Measurements from ENCODE around the gene MYO9B.

Gene MYO9B

DNA sequence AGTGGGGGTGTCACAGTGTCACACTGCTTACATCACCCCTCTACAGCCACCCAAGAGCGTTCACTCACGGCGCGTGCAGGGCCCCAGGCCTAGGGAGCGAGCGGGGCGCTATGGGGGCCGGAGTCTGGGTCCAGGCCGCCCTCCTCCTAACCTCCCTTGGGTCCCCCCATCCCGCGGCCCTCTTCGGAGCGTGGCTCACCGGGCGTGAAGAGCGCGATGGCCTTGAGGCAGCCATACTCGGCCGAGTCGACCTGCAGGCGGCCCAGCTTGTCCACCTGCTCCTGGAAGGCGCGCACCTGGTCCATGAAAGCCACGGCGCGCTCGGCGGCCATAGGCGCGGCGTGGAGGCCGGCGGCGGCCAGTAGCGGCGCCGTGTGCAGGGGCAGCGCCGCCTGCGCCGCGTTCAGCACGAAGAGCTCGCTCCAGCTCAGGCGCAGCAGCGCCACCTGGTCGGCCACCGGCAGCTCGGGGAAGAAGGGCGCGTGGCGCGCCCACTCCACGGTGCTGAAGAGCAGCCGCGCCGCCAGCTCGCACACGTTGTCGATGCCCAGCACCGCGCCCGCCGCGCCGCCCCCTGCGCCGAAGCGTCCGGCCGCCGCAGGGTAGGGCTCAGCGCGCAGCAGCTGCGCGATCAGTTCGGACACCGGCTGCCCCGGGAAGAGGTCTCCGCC, 159.9 kb downstream of the MYO9B start:
- Mint-ChIP-seq H3K4me1 (peaks cover 15% of the 10 kb centered on the region), H3K27ac (peak overlapping the region; percentile 80), H3K27me3 (no peaks in the 10 kb centered on the region), H3K4me3 (peak overlapping the region; percentile 84), H3K36me3 (no peaks in the 10 kb centered on the region), H3K9me3 (no peaks in the 10 kb centered on the region)

DNA sequence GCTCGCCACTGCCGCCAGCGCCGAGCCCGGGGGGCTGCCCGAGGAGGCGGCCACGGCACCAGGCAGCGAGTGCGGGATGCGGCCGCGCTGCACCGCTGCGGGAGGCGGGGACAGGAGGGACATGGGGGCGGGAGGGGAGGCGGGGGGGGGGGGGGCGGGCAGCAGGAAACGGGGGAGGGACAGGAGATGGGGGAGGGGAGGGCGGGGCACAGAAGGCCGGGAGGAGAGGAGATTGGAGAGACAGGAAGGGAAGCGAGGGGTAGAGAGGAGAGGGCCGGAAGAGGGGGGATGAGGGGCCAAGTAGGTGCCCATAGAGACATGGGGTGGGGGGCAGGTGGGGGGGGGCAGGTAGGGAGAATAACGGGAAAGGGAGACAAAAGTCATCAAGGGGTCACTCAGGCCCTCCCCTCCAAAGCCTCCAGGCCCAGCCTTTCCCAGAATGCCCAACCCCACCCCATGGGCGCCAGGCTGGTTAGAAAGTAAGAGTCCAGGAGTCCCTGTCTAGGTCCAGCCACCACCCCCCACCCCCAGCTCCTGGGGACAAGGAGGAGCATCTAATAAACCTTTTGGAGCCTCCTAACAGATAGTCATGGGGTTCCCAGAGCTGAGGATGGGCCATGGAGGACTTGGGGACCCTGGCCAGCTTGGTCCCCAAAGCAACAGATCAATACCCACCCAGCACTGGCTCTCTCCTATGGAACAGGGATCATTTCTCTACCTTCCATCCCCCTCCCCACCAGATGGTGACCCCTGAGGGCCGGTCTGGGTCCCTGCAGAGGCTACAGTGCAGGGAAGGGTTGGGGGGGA, 160.6 kb downstream of the MYO9B start:
- H3K9me3 Mint-ChIP-seq: no peaks in the 10 kb centered on the region
- peaks cover 15% of the 10 kb centered on the region for H3K4me1 Mint-ChIP-seq
- peak overlapping the region; percentile 57 for H3K4me3 Mint-ChIP-seq
- no peaks in the 10 kb centered on the region for H3K36me3 Mint-ChIP-seq
- no peaks in the 10 kb centered on the region for H3K27me3 Mint-ChIP-seq
- no peak overlapping the region for H3K27ac Mint-ChIP-seq

DNA sequence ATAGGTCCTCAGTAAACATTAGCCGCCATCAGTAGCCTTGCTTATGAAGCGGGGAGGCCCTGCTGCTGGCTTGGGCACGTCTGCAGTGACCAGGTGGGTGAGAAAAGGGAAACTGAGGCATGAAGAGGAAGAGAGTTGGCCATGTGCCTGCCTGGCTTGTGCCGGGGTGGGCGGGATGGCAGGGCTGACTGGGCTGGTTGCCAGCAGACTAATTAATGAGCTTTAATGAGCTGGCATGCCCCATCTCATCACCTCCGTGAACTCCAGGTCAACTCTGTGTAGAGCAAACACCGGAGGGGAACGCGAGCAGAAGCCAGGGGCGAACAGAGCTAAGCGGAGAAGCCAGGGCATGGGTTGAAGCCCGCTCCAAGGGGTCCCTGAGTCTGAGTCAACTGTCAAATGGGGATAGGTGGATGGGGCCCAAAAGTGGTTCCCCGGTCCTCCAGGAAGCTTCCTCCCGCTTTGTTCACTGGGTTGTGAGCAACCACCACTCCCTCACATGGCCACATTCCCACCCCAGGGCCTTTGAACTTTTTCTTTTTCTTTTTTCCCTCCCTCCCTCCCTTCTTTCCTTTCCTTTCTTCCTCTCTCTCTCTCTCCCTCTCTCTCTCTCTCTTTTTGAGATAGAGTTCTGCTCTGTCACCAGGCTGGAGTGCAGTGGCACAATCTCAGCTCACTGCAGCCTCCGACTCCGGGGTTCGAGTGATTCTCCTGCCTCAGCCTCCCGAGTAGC, 161.4 kb downstream of the MYO9B start:
- Mint-ChIP-seq H3K27me3 (no peaks in the 10 kb centered on the region), H3K4me3 (peak overlapping the region; percentile 57), H3K4me1 (peaks cover 15% of the 10 kb centered on the region), H3K9me3 (no peaks in the 10 kb centered on the region), H3K36me3 (no peaks in the 10 kb centered on the region), H3K27ac (no peak overlapping the region)

DNA sequence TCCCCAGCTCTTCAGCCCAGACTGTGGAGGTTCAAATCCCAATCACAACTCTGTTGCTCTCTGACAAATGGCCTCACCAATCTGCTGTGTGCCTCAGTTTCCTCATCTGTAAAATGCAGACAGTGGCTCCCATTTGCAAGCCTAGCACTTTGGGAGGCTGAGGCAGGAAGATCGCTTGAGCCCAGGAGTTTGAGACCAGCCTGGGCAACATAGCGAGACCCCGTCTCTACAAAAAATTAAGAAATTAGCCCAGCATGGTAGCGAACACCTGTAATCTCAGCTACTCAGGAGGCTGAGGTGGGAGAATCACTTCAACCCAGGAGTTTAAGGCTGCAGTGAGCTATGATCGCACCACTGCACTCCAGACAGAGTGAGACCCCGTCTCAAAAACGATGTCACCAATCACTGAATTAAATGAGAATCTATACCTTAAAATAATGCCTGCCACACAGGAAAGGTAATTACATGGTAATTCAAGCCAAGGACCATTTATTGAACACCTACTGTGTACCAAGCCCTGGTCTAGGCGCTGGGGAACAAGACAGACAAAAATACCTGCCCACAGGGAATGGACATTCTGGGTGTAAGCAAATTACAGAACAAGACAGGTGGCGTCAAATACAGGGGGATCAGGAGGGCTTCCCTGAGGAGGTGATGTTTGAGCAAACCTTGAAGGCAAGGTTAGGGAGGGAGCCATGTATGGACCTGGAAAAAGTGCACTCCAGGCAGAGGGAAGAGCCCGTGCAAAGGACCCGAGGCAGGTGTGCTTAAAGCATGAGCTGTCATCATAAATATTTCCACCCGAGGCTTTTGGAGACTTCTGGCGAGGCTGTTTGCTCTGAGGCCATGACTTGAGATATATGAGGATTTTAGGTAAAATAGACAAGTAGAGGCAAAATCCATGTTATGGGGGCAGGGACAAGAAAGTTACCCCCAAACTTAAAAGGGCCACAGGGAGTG, 162.4 kb downstream of the MYO9B start:
- H3K27me3 Mint-ChIP-seq: no peaks in the 10 kb centered on the region
- peaks cover 15% of the 10 kb centered on the region for H3K4me1 Mint-ChIP-seq
- no peaks in the 10 kb centered on the region for H3K9me3 Mint-ChIP-seq
- peak overlapping the region; percentile 58 for H3K4me3 Mint-ChIP-seq
- no peaks in the 10 kb centered on the region for H3K36me3 Mint-ChIP-seq
- H3K27ac Mint-ChIP-seq: no peak overlapping the region

DNA sequence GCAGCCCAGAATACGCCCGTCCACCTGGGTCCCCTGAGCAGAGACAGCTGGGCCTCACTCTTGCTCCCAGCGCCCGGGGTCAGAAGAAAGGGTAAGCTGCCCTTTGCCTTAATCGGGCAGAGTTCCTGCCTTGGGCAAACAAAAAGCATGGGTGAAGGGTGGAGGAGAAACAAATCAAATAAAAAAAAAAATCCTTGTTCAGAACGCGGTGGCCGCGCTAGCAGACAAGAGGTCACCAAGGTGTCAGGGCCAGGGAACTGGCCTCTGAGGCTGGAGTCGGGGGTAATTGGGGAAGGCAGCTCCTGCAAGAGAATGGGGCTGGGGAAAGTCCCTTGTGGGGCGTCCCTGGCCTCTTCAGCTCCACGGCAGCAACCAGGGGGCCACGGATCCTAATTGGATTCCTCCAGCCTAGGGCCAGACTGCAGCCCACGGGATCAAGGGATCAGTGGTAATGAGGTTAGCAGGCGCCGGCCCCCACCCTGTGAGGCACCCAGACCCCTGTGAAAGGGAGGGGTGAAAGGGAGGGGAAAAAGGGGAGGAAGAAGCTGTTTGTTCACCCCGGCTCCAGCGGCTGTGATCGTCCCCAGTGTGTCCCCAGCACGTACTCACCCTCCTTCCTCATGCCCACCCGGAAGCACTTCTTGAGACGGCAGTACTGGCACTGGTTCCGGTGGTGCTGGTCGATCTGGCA, 164.6 kb downstream of the MYO9B start:
- H3K27ac Mint-ChIP-seq: no peak overlapping the region

DNA sequence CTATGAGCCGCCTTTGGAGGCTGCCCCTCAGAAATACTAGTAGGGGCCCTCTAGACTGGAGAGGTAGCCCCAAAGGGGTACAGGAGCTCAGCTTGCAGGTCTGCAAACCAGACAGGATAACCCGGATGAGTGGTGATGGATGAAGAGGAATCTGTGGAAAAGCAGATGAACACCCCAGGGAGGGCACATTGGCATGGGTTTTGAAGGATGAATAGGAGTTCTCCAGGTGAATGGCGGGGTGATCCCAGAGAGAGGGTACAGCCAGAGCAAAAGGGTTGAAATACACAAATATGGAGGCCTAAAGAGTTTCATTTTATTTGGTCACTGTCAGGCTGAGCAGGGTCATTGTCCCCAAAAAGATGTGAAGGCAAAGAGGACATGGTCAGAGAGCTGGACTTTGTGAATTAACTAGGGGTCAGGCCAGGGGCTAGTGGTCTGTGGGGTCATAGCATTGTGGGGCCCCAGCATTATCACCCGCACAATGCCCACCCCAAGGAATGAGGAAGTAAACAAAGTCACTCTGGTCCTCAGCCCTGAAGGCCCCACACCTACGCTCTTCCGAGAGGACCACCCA, 165.3 kb downstream of the MYO9B start:
- H3K27me3 Mint-ChIP-seq: no peaks in the 10 kb centered on the region
- H3K27ac Mint-ChIP-seq: no peak overlapping the region
- no peak overlapping the region for H3K4me3 Mint-ChIP-seq

More for the DNA sequence above, 164.6 kb downstream of the MYO9B start:
- no peaks in the 10 kb centered on the region for H3K27me3 Mint-ChIP-seq
- H3K4me1 Mint-ChIP-seq: peaks cover 3% of the 10 kb centered on the region
- H3K4me3 Mint-ChIP-seq: no peak overlapping the region
- H3K36me3 Mint-ChIP-seq: no peaks in the 10 kb centered on the region
- no peaks in the 10 kb centered on the region for H3K9me3 Mint-ChIP-seq

DNA sequence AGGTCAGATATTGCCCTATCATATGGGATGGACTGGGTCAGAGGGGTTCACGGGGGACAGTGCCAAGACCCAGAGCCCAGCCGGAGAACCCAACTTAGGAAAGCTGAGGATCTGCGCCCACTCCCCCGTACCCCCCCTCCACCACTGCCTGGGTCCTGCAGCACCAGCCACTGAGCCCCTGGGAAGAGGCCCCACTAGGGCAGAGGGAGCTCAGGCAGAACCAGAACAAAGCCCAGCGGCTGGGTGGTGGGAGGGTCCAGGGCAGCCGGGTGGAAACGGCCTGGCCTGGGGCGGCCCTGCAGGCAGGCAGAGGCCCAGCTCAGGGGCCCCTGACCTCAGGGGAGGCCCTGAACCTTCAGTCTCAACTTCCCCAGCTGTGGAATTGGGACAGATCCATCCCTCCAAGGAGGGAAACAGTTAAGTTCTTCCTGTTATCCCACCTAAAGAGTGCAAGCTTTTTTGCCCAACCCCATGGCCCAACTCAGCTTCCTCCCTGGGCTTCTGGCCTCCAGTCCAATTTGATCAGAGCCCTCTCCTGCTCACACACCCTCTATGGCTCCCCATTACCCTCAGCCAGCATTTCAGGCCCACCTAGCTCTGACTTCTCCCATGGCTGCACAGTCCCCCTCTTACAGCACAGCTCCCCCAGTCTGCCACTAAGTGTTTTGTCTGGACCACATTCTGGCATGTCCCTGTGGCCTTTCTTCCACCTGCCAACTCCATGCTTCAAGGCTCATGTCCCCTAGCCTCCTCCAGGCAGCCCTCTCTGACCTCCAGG, 167.0 kb downstream of the MYO9B start:
- Mint-ChIP-seq H3K4me3 (no peak overlapping the region), H3K27ac (no peak overlapping the region)

More for the DNA sequence above, 165.3 kb downstream of the MYO9B start:
- Mint-ChIP-seq H3K9me3 (no peaks in the 10 kb centered on the region), H3K4me1 (peaks cover 3% of the 10 kb centered on the region), H3K36me3 (no peaks in the 10 kb centered on the region)

DNA sequence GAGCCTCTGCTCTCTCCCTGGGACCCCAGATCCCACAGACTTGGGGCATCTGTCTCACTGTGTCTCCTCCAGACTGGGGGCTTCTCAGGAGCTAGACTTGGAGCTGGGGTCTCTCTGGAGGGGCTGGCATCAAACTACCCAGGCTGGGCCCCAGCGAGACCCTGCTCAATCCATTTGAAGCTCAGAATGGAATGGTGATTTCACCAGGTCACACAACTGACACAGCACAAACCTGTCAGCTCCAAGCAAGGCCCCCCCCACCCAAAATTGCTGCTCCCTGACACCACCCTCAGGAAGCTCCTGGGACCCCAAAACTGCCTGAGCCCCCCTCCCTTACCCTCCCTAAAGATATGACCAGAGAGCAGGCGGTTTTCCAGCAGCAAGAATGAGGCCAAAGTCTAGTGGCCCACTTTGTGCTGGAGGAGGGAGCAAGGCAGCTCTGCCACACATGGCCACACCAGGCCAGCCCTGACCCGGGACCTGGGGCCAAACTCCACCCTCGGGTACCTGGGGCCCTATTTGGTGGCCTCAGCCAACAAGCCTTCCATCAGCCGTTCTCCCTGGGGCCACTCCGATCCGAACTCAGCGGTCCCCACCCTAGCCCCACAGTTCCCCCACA, 167.7 kb downstream of the MYO9B start:
- no peaks in the 10 kb centered on the region for H3K36me3 Mint-ChIP-seq
- no peaks in the 10 kb centered on the region for H3K27me3 Mint-ChIP-seq
- H3K4me3 Mint-ChIP-seq: no peak overlapping the region
- H3K27ac Mint-ChIP-seq: no peak overlapping the region
- peaks cover 6% of the 10 kb centered on the region for H3K4me1 Mint-ChIP-seq
- H3K9me3 Mint-ChIP-seq: no peaks in the 10 kb centered on the region

More for the DNA sequence above, 167.0 kb downstream of the MYO9B start:
- peaks cover 9% of the 10 kb centered on the region for H3K4me1 Mint-ChIP-seq
- H3K36me3 Mint-ChIP-seq: no peaks in the 10 kb centered on the region
- H3K27me3 Mint-ChIP-seq: no peaks in the 10 kb centered on the region
- H3K9me3 Mint-ChIP-seq: no peaks in the 10 kb centered on the region

DNA sequence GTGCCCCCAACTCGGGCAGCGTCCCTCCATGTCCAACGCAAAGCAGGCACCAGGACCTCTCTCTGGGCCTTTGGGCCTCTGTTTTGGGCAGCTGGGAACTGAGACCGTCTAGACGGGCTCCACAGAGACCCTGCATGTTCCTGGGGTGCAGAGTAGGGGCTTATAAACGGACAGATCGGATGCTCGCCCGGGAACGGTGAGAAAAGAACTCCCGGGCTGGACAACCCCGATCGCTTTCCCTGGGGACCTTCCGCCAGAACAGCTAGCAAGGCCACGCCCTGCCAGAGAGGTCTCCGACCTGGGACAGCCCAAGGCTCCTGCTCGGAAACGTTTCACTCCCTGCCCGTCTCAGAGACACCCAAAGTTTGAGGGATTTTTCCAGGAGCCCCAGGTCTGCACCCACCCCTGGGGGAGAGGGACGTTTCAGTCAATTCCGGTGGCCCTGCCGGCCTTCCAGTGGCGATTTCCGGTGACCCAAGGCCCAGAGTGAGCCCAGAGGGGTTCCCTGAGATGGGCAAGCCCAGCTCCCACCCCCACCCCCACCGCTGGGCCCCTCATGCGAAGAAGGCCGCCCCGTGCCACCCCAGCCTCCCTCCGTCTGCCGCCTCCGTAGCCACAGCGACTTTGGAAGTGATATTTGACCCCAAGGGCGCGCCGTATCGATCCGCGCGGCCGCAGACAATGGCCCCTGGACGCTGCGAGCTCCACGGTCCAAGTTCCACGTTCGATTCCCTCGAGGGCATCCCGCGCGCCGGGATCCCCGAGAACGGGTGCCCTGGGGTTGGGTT, 168.4 kb downstream of the MYO9B start:
- peak overlapping the region; percentile 64 for H3K4me3 Mint-ChIP-seq
- H3K4me1 Mint-ChIP-seq: peaks cover 6% of the 10 kb centered on the region
- H3K27ac Mint-ChIP-seq: no peak overlapping the region
- H3K27me3 Mint-ChIP-seq: no peaks in the 10 kb centered on the region
- H3K9me3 Mint-ChIP-seq: no peaks in the 10 kb centered on the region
- H3K36me3 Mint-ChIP-seq: no peaks in the 10 kb centered on the region

DNA sequence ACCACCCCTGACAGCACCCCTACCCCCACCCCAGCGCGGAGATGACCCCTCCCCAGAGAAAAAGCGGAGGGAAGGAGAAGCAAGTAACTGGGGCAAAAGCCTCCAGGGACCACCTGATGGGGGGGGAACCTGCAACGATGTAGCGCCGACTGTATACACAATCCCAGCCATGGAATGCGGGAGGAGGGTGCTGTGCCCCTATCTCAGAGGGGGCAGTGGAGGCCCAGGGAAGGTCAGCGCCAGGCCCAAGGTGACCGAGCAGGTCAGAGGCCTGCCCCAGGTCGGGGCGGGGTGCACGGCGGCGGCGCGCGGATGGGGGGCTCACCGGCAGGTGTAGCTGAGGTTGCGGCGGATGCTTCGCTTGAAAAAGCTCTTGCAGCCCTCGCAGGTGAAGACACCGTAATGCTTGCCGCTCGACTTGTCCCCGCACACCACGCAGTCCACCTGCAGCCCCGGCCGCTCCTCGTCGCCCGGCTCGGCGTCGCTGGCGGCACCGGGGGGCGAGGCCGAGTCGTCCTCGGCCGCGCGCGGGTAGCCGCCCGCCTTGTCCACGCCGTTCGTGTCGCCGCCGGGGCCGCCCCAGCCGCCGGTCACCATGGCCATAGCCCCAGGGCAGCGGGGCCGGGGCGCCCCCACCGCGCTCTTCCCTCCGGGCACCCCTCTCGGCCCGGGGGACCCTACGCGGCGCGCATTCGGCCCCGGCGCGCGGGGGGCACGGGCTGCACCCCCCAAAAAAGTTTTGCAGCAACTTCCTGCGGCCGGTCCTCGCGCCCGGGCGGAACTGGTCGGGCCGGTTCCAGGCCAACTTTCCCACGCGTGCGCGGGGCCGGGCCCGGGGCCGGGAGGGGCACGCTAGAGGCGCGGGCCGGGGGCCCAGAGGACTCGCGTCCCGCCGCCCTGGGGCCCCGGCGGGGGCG, 169.3 kb downstream of the MYO9B start:
- H3K4me1 Mint-ChIP-seq: peaks cover 6% of the 10 kb centered on the region
- H3K27ac Mint-ChIP-seq: no peak overlapping the region
- no peaks in the 10 kb centered on the region for H3K9me3 Mint-ChIP-seq
- peak overlapping the region; percentile 64 for H3K4me3 Mint-ChIP-seq
- H3K27me3 Mint-ChIP-seq: no peaks in the 10 kb centered on the region
- no peaks in the 10 kb centered on the region for H3K36me3 Mint-ChIP-seq

DNA sequence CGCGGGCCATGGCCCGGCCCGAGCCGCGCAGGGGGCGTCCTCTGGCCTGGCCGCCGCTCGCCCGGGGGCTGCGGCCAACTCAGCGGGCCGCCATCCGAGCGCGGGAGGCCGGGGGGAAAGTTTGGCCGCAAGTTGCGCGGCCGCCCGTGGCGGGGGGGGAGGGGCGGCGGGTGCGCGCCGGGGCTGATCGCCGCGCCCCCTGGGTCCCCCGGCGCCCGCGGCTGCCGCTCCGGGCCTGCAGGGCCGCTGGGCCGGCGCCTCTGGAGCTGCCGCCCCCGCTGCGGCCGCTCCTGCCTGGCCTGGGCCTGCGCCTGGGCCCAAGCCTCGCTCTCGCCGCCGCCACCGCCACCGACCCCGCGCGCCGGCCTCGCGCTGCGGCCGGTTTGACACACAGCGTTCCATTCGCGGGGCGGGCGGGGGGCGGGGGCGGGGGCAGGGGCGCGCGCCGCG, 170.0 kb downstream of the MYO9B start, which contains the start of gene NR2F6:
TSS of gene NR2F6 (minus strand) at position 385 of the 450 bp plus-strand sequence. CDS start 699 bp downstream, outside the sequence.
- Mint-ChIP-seq H3K27me3 (no peaks in the 10 kb centered on the region), H3K4me3 (peak within 1 kb of the TSS; percentile 85), H3K36me3 (no peaks in the 10 kb centered on the region), H3K9me3 (no peaks in the 10 kb centered on the region), H3K27ac (no peak within 1 kb of the TSS), H3K4me1 (peaks cover 6% of the 10 kb centered on the region)

Data from activated naive CD4-positive, alpha-beta T cell treated with anti-CD3 and anti-CD28 coated beads, Interleukin-2, amount 50 U/mL, for 24 hours (primary cell).